Tibial nerve (tissue), 4 donors: ENCODE measurements around the gene HMGXB4. TPM values are rescaled to one million over a fixed set of nuclear protein-coding genes. Genes with fewer than 3 reads are reported as not detected.

ENCODE experiments used
- DNase-seq, 2 donors: peaks; one replicate each; pipeline ENCODE4 v3.0.0-alpha.2; 2019; ENCODE audit warnings: low spot score in 2 of 2
- H3K27ac ChIP-seq, 4 donors: fragments of 200-600 bp; sonication (generic) in 3 of 4; one replicate each; pipeline ENCODE4 v1.5.1; 2017 to 2019; ENCODE audit warnings: mild to moderate bottlenecking in 1 of 4
- H3K27me3 ChIP-seq, 2 donors: fragments of 200-600 bp; sonication (generic) in 1 of 2; one replicate each; pipeline versions ENCODE4 v1.5.1 to v1.6.0; 2017 to 2019
- H3K36me3 ChIP-seq, 3 donors: fragments of 200-600 bp; sonication (generic); one replicate each; pipeline ENCODE4 v1.5.1; 2018 to 2019
- H3K4me1 ChIP-seq, 4 donors: fragments of 200-600 bp; sonication (generic) in 3 of 4; one replicate each; pipeline ENCODE4 v1.5.1; 2017 to 2019
- H3K4me3 ChIP-seq, 4 donors: fragments of 200-600 bp; sonication (generic) in 3 of 4; one replicate each; pipeline ENCODE4 v1.5.1; 2017 to 2019; ENCODE audit warnings: mild to moderate bottlenecking in 1 of 4, moderate library complexity in 1 of 4
- H3K9me3 ChIP-seq, 4 donors: fragments of 200-600 bp; sonication (generic) in 3 of 4; one replicate each; pipeline ENCODE4 v1.5.1; 2017 to 2019
- EP300 ChIP-seq, 2 donors: sonication (generic); formaldehyde crosslinking; IDR thresholded peaks; one replicate each; pipeline ENCODE4 v1.6.1; 2017; ENCODE audit warnings: antibody characterized with exemption in 2 of 2, mild to moderate bottlenecking in 1 of 2
- POLR2A ChIP-seq, 2 donors: fragments of 450-650 bp; IDR thresholded peaks; one replicate each; pipeline ENCODE4 v1.6.1; 2017; ENCODE audit warnings: antibody characterized with exemption in 2 of 2, mild to moderate bottlenecking in 2 of 2, moderate library complexity in 2 of 2
- WGBS, 2 donors: methylation state at CpG; one replicate each; pipeline ENCODE4 v1.1.5; 2018; 5-methylcytosine and 5-hydroxymethylcytosine counted together
- small RNA-seq: library from RNA; depleted of rRNA; stranded (forward); fragments of <200 nt; gene quantifications from one replicate; pipeline ENCODE3, GENCODE V24; 2016
- total RNA-seq, 4 donors: library from RNA; depleted of rRNA; stranded (reverse); fragments of >200 nt; gene quantifications; one replicate each; pipeline ENCODE4 v1.1.0, GENCODE V29; 2016
- TF ChIP-seq, protein P1 (sequence below), 5 experiments: fragments of 200-600 bp in 3 of 5; fragments of 450-650 bp in 2 of 5; sonication (generic) in 3 of 5; IDR thresholded peaks; one replicate each; pipeline ENCODE4 v1.5.1; 2016 to 2019; ENCODE audit warnings: antibody characterized with exemption in 5 of 5, mild to moderate bottlenecking in 3 of 5, moderate library complexity in 2 of 5

Gene HMGXB4
- total RNA-seq, 4 donors from 2014 or later, result 15.9 to 23.7 (median 18.0) TPM

DNA sequence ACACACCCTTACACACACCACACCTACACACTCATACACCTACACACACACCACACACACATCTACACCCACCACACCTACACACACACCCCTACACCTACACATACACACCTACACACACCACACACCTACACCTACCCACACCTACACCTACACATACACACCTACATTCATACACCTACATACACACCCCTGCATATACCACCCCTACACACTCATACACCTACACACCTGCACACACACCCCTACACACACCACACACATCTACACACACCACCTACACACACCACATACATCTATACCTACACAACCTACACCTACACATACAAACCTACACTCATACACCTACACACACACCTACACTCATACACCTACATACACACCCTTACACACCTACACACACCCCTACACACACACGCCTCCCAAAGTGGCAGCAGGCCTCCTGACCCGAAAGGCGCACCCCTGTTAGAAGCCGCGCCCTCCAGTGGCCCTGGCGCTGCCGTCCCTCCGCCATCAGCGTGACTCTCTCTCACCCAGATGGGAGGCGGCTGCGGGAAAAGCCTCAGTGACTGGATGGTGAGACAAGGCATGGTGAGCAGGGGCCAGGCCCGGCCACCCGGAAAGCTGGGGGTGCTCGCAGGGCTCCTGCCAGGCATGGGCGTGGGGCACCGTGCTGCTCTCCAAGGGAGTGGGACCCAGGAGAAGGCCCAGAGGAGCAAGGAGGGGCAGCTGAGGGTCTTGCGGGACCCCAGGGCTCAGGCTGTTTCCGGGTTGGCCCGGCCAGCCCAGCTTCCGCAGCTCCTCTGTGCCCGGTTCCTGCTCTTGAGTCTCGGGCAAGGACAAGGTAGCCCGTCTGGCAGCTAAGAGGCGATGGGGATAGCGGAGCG, 86.6 kb downstream of the HMGXB4 start:
- H3K36me3 ChIP-seq, result peaks cover 0 to 99% (median 0%) of the 10 kb centered on the region in 3 donors
- H3K4me3 ChIP-seq, result no peak overlapping the region
- DNase-seq, result no peak
- H3K9me3 ChIP-seq, result no peaks in the 10 kb centered on the region
- no peaks in the 10 kb centered on the region for H3K27me3 ChIP-seq
- no peaks in the 10 kb centered on the region for H3K4me1 ChIP-seq
- H3K27ac ChIP-seq, result no peak overlapping the region
- WGBS, 2 donors, result 92 to 95% methylated on average over 24 to 26 of the region's 26 CpGs
- no peak for TF ChIP-seq EP300 (IDR thresholded peaks at IDR 0.05)
- no peak for TF ChIP-seq POLR2A (IDR thresholded peaks at IDR 0.05)
- TF ChIP-seq, protein P1, sequence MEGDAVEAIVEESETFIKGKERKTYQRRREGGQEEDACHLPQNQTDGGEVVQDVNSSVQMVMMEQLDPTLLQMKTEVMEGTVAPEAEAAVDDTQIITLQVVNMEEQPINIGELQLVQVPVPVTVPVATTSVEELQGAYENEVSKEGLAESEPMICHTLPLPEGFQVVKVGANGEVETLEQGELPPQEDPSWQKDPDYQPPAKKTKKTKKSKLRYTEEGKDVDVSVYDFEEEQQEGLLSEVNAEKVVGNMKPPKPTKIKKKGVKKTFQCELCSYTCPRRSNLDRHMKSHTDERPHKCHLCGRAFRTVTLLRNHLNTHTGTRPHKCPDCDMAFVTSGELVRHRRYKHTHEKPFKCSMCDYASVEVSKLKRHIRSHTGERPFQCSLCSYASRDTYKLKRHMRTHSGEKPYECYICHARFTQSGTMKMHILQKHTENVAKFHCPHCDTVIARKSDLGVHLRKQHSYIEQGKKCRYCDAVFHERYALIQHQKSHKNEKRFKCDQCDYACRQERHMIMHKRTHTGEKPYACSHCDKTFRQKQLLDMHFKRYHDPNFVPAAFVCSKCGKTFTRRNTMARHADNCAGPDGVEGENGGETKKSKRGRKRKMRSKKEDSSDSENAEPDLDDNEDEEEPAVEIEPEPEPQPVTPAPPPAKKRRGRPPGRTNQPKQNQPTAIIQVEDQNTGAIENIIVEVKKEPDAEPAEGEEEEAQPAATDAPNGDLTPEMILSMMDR (IDR thresholded peaks at IDR 0.05), result no peak

DNA sequence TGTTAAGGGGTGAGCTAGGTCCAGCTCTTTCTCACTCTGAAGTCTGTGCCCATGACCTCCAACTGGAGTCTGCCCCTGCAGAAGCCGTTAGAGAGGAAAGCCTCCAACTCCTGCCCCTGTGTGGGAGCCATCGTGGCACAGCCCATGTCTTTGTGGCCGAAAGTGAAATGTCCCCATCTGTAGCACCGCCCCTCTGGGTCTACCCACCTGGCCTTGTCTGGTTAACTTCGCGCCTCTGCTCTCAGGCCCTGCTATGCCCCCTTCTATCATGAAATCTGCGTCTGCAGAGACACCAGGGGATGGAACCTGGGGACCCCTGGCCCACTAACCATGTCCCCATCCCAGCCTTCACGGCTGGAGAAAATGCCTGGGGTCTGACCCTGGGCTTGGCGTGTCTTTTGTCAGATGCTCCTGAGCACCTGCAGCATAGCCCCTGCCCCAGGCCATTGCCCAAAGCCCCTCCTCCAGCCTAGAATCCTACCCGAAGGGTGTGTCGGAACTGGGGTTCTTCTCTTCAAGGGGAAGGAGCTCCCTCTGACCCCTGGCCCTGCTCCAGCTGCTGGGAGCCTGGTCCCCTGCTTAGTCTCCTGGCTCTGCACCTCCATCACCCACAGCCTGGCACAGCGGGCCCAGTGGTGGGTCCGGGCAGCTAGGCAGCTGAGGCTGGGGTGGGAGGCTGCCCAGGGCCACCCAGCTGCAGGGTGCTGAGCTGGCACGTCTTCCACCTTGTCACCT, 87.8 kb downstream of the HMGXB4 start:
- H3K4me3 ChIP-seq, result no peak overlapping the region
- no peaks in the 10 kb centered on the region for H3K27me3 ChIP-seq
- peaks cover 0 to 88% (median 0%) of the 10 kb centered on the region in 3 donors for H3K36me3 ChIP-seq
- no peak for DNase-seq
- 85 to 87% methylated on average over 13 of the region's 14 CpGs for WGBS, 2 donors
- no peak overlapping the region for H3K27ac ChIP-seq
- peaks cover 0 to 9% (median 0%) of the 10 kb centered on the region in 4 donors for H3K4me1 ChIP-seq
- no peaks in the 10 kb centered on the region for H3K9me3 ChIP-seq
- TF ChIP-seq POLR2A (IDR thresholded peaks at IDR 0.05) (no peak), EP300 (IDR thresholded peaks at IDR 0.05) (no peak)
- TF ChIP-seq, protein P1 (IDR thresholded peaks at IDR 0.05), result no peak

Small RNAs within 50 kb of the gene (small RNA-seq; reads per million reads assigned to genes)
- gene MIR3909 (0.75 reads per million), gene MIR6069 (not detected), gene RNU7-167P (not detected)

Other genes starting within 250 kb of the HMGXB4 start
- gene ISX, start 191.3 kb upstream of the HMGXB4 start, total RNA-seq, result not detected
- gene TOM1, start 42.4 kb downstream of the HMGXB4 start, total RNA-seq, result 100 to 1,000 TPM in 1 of 4 donors, 10 to 100 TPM in 3; 64.7 to 114 (median 86.5) TPM
- gene HMOX1, start 123.6 kb downstream of the HMGXB4 start, total RNA-seq, result 10 to 100 TPM in 3 of 4 donors, 1 to 10 TPM in 1; 7.5 to 53.7 (median 19.0) TPM
- gene MCM5, start 142.6 kb downstream of the HMGXB4 start, total RNA-seq, result 10 to 100 TPM; 19.8 to 25.3 (median 22.4) TPM